GM23338 (cell line): ENCODE measurements around the gene ALPI. TPM values are rescaled to one million over a fixed set of nuclear protein-coding genes. Genes with fewer than 3 reads are reported as not detected.

Experiments used
- CREB1 ChIP-seq: fragments of 250-450 bp; sonication (Bioruptor Pico); IDR thresholded peaks from 2 replicates; pipeline ENCODE4 v1.5.0; 2020; ENCODE audit warnings: low read depth, mild to moderate bottlenecking, moderate library complexity
- EZH2phosphoT487 ChIP-seq: fragments of 200-600 bp; sonication (generic); IDR thresholded peaks from one replicate; pipeline ENCODE4 v1.8.1; 2018; ENCODE audit warnings: antibody characterized with exemption; ENCODE audit not compliant: unreplicated experiment
- JUNB ChIP-seq: IDR thresholded peaks from one replicate; pipeline ENCODE4 v1.6.1; 2016; ENCODE audit warnings: antibody characterized with exemption; ENCODE audit not compliant: unreplicated experiment
- REST ChIP-seq: IDR thresholded peaks from one replicate; pipeline ENCODE4 v1.6.1; 2018; ENCODE audit warnings: antibody characterized with exemption; ENCODE audit not compliant: unreplicated experiment
- ZNF462 ChIP-seq: fragments of 250-450 bp; sonication (Bioruptor Pico); IDR thresholded peaks from 2 replicates; pipeline ENCODE4 v1.5.0; 2020; ENCODE audit warnings: mild to moderate bottlenecking, moderate library complexity
- polyA plus RNA-seq: library from polyadenylated mRNA; unstranded; fragments of >200 nt; fragmentation: Nextera tagmentation; extraction: Ambion mirVana; gene quantifications from 2 replicates; pipeline ENCODE4 v1.2.1, GENCODE V29; 2016
- total RNA-seq: library from RNA; depleted of rRNA; stranded (reverse); fragments of >200 nt; shearing (Covaris generic); gene quantifications from 2 replicates; pipeline ENCODE4 v1.2.3, GENCODE V29; 2014

ALPI gene
- total and polyA plus RNA-seq, 2 experiments from 2014 or later: not detected

GRCh38 chr2:232481322-232482140 is 25.6 kb downstream of the ALPI start (continued):
- TF ChIP-seq ZNF462 (CRISPR knock-in tag) (no peak), JUNB (no peak), CREB1 (no peak), EZH2phosphoT487 (no peak), REST (no peak)
